Activated naive CD8-positive, alpha-beta T cell treated with anti-CD3 and anti-CD28 coated beads, Interleukin-2, amount 10 ng/mL, durations not matched to agents 7 days and 5 days (primary cell): ENCODE measurements around the gene TEC. TPM values are rescaled to one million over a fixed set of nuclear protein-coding genes. Genes with fewer than 3 reads are reported as not detected.
A peak's percentile ranks its signal among the peaks of the same experiment; 100 is the strongest.

ENCODE experiments used
- ATAC-seq: fragments of 150-1000 bp; cut with Tn5 transposase; one replicate; pipeline ENCODE4 v1.10.0; 2021; ENCODE audit warnings: low read depth, moderate library complexity
- POLR2A ChIA-PET: fragments of 350-600 bp; sonication (Branson Sonifier 250); formaldehyde crosslinking; loops from one replicate; lab custom pipeline; 2021; ENCODE audit warnings: antibody characterized with exemption; lab: Charles Lee
- DNase-seq: peaks from one replicate; pipeline ENCODE4 v3.0.0; 2021
- H3K27ac Mint-ChIP-seq: one replicate; pipeline ENCODE4 v1.8.0; 2022; ENCODE audit warnings: mild to moderate bottlenecking, mixed read lengths
- H3K27me3 Mint-ChIP-seq: one replicate; pipeline ENCODE4 v1.8.0; 2022; ENCODE audit warnings: mild to moderate bottlenecking, moderate library complexity, mixed read lengths
- H3K36me3 Mint-ChIP-seq: one replicate; pipeline ENCODE4 v1.8.0; 2021; ENCODE audit warnings: mild to moderate bottlenecking, mixed read lengths
- H3K4me1 Mint-ChIP-seq: one replicate; pipeline ENCODE4 v1.8.0; 2021; ENCODE audit warnings: mixed read lengths
- H3K4me3 Mint-ChIP-seq: one replicate; pipeline ENCODE4 v1.8.0; 2022; ENCODE audit warnings: mild to moderate bottlenecking, moderate library complexity, mixed read lengths
- H3K9me3 Mint-ChIP-seq: one replicate; pipeline ENCODE4 v1.8.0; 2021; ENCODE audit warnings: mixed read lengths
- total RNA-seq, 2 experiments: library from RNA; stranded (reverse); gene quantifications; one replicate each; pipeline ENCODE4 v1.2.3, GENCODE V29; 2021

The TEC gene
- total RNA-seq, 2 experiments from 2014 or later: 4.2 TPM

DNA sequence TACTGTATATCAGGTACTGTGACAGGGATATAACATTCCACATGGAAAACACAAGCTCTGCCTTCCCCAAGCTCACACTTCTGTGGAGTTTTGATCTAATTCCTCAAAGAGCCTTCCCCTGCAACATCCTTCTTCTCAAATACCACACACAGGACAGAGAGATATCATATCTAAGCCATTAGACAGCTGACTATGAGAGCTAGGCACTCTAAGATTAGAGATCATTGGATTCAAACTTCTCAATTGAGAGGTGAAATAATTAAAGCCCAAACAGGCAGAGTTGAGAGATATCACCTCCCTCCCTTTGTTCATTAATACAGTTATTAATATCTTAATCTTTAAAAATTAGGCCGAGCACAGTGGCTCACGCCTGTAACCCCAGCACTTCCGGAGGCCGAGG is 25.0 kb downstream of the TEC start:
- no peak overlapping the region for H3K27ac Mint-ChIP-seq
- peaks cover 9% of the 10 kb centered on the region for H3K36me3 Mint-ChIP-seq
- ATAC-seq (no peak), DNase-seq (no peak)
- no peaks in the 10 kb centered on the region for H3K4me1 Mint-ChIP-seq
- POLR2A ChIA-PET: no interaction called here
- no peak overlapping the region for H3K4me3 Mint-ChIP-seq
- peaks cover 1% of the 10 kb centered on the region for H3K9me3 Mint-ChIP-seq
- peaks cover 2% of the 10 kb centered on the region for H3K27me3 Mint-ChIP-seq

GRCh38 chr4:48243887-48244286 is 25.8 kb downstream of the TEC start:
- Mint-ChIP-seq H3K4me3 (no peak overlapping the region), H3K4me1 (no peaks in the 10 kb centered on the region), H3K27ac (no peak overlapping the region), H3K9me3 (peaks cover 1% of the 10 kb centered on the region), H3K27me3 (peaks cover 2% of the 10 kb centered on the region), H3K36me3 (peaks cover 9% of the 10 kb centered on the region)
- ATAC-seq: no peak
- DNase-seq: no peak
- POLR2A ChIA-PET: no interaction called here

DNA sequence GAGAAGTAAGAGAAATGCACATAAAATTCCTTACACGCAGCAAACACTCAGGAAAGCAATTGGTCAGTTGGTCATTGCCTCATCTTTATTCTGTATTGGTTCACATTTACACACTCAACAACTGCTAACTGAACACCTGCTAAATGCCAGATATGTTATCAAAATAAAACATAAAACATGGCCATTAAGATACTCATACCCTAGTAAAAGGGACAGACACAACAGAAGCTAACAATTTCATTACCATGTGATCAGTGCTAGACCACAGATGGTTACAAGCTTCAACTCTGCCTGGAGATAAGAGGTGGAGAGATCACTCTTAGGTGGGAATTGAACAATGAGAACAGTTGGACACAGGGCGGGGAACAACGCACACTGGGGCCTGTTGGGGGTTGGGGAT is 26.2 kb downstream of the TEC start:
- Mint-ChIP-seq H3K27me3 (no peaks in the 10 kb centered on the region), H3K4me1 (no peaks in the 10 kb centered on the region), H3K27ac (no peak overlapping the region), H3K36me3 (peaks cover 9% of the 10 kb centered on the region), H3K9me3 (peaks cover 1% of the 10 kb centered on the region), H3K4me3 (no peak overlapping the region)
- POLR2A ChIA-PET: no interaction called here
- ATAC-seq: no peak
- no peak for DNase-seq

DNA sequence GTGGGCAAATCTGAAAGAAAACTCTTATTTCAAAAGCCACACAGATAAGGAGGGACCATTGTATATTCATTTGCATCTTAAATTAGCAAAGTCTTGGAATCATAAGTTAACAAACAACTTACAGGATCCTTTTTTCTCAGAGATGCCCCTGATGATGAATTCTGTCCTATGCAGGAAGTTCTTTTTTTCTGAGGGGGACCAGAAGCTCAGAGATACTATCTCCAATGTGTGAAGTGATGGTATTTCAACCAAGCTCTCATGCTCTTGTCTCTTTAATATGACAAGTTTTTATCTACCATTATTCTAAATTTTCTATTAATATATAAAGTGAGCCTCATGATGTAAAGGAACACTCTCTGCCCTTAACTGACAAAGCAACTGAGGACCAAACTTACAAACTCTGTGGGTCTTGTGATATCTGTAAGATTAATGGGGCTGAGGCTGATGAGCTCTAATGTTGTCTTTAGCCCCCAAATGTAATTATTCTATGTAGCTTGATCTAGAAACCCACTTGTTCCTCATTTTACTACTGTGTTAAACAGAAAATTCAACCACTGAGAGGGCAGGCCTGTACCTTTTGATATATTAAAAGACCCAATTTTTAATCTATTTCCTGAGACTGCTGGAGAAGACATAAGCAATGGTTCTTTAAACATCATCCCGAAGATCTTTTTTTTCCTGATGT is 27.0 kb downstream of the TEC start:
- H3K4me1 Mint-ChIP-seq: no peaks in the 10 kb centered on the region
- H3K27ac Mint-ChIP-seq: no peak overlapping the region
- peaks cover 1% of the 10 kb centered on the region for H3K9me3 Mint-ChIP-seq
- POLR2A ChIA-PET: no interaction called here
- DNase-seq (no peak), ATAC-seq (no peak)
- H3K27me3 Mint-ChIP-seq: no peaks in the 10 kb centered on the region
- no peak overlapping the region for H3K4me3 Mint-ChIP-seq
- H3K36me3 Mint-ChIP-seq: peaks cover 8% of the 10 kb centered on the region

GRCh38 chr4:48241731-48242130 is 27.9 kb downstream of the TEC start:
- Mint-ChIP-seq H3K36me3 (peaks cover 8% of the 10 kb centered on the region), H3K4me1 (no peaks in the 10 kb centered on the region), H3K9me3 (peaks cover 1% of the 10 kb centered on the region), H3K27me3 (no peaks in the 10 kb centered on the region), H3K4me3 (no peak overlapping the region), H3K27ac (no peak overlapping the region)
- POLR2A ChIA-PET: no interaction called here
- no peak for ATAC-seq
- no peak for DNase-seq

- Mint-ChIP-seq H3K27me3 (no peaks in the 10 kb centered on the region), H3K4me3 (no peak overlapping the region), H3K9me3 (peaks cover 3% of the 10 kb centered on the region), H3K4me1 (peaks cover 7% of the 10 kb centered on the region), H3K36me3 (peaks cover 2% of the 10 kb centered on the region), H3K27ac (no peak overlapping the region)
- no peak for ATAC-seq
- POLR2A ChIA-PET: no interaction called here
- DNase-seq: no peak
These were observed 31.5 kb downstream of the TEC start for GRCh38 chr4:48237996-48238645.

- POLR2A ChIA-PET: no interaction called here
These were observed 34.6 kb downstream of the TEC start for GRCh38 chr4:48235050-48235449.

DNA sequence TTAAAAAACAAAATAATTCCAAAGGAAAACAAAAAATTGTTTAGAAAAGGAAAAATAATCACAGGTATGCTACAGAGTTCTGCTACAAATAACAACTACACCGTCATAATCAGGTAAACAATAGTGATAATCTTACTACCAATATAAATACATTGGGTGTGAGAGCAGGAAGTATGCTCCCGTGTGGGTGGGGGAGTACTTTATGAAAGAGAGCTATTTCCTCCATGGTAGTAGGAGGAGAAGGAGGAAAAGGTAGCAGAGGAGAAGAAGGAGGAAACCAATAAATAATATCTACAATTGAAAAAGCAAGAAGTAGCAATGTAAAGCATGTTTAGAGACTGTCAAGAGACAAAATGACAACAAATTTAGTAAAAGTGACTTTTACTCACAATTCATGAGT is 35.1 kb downstream of the TEC start:
- Mint-ChIP-seq H3K36me3 (no peaks in the 10 kb centered on the region), H3K9me3 (peaks cover 3% of the 10 kb centered on the region), H3K27ac (no peak overlapping the region), H3K27me3 (no peaks in the 10 kb centered on the region), H3K4me3 (no peak overlapping the region), H3K4me1 (peaks cover 7% of the 10 kb centered on the region)
- POLR2A ChIA-PET: no interaction called here
- DNase-seq (no peak), ATAC-seq (no peak)

More at GRCh38 chr4:48235050-48235449, 34.6 kb downstream of the TEC start:
- Mint-ChIP-seq H3K9me3 (peaks cover 3% of the 10 kb centered on the region), H3K4me1 (peaks cover 7% of the 10 kb centered on the region), H3K4me3 (no peak overlapping the region), H3K27me3 (no peaks in the 10 kb centered on the region), H3K36me3 (no peaks in the 10 kb centered on the region), H3K27ac (no peak overlapping the region)
- no peak for ATAC-seq
- no peak for DNase-seq

DNA sequence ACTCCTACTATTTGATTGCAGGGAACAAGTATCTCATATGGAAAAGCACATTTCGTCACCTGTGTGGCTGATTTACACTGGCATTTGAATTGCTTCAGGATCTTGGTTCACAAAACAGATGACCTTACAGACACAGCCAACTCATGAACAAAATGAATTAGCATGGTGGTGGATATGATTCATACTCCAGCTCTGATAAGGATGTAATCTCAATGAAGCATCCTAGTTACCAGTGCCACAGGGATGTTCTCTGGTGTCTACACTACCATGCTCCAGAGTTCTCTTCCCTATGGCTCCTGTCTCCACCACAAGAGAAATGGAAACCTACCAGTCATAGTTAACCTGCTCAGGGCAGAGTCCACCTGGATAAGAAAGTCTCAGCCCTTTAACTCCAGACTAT is 40.7 kb downstream of the TEC start:
- POLR2A ChIA-PET: no interaction called here
- peaks cover 11% of the 10 kb centered on the region for H3K36me3 Mint-ChIP-seq
- ATAC-seq: no peak
- no peak overlapping the region for H3K27ac Mint-ChIP-seq
- H3K4me1 Mint-ChIP-seq: peaks cover 12% of the 10 kb centered on the region
- no peaks in the 10 kb centered on the region for H3K27me3 Mint-ChIP-seq
- H3K4me3 Mint-ChIP-seq: no peak overlapping the region
- peaks cover under 1% of the 10 kb centered on the region for H3K9me3 Mint-ChIP-seq
- DNase-seq: no peak

GRCh38 chr4:48227662-48228061 is 42.0 kb downstream of the TEC start:
- Mint-ChIP-seq H3K27me3 (no peaks in the 10 kb centered on the region), H3K4me1 (peaks cover 11% of the 10 kb centered on the region), H3K27ac (no peak overlapping the region), H3K4me3 (no peak overlapping the region), H3K9me3 (no peaks in the 10 kb centered on the region), H3K36me3 (peaks cover 11% of the 10 kb centered on the region)
- DNase-seq (no peak), ATAC-seq (peak; percentile 30)
- POLR2A ChIA-PET: no interaction called here

- no peak overlapping the region for H3K27ac Mint-ChIP-seq
- POLR2A ChIA-PET: no interaction called here
- peaks cover 20% of the 10 kb centered on the region for H3K36me3 Mint-ChIP-seq
- peaks cover 11% of the 10 kb centered on the region for H3K4me1 Mint-ChIP-seq
- DNase-seq (no peak), ATAC-seq (no peak)
- H3K27me3 Mint-ChIP-seq: no peaks in the 10 kb centered on the region
- H3K9me3 Mint-ChIP-seq: peaks cover 2% of the 10 kb centered on the region
- no peak overlapping the region for H3K4me3 Mint-ChIP-seq
These were observed 43.4 kb downstream of the TEC start for GRCh38 chr4:48226199-48226598.

DNA sequence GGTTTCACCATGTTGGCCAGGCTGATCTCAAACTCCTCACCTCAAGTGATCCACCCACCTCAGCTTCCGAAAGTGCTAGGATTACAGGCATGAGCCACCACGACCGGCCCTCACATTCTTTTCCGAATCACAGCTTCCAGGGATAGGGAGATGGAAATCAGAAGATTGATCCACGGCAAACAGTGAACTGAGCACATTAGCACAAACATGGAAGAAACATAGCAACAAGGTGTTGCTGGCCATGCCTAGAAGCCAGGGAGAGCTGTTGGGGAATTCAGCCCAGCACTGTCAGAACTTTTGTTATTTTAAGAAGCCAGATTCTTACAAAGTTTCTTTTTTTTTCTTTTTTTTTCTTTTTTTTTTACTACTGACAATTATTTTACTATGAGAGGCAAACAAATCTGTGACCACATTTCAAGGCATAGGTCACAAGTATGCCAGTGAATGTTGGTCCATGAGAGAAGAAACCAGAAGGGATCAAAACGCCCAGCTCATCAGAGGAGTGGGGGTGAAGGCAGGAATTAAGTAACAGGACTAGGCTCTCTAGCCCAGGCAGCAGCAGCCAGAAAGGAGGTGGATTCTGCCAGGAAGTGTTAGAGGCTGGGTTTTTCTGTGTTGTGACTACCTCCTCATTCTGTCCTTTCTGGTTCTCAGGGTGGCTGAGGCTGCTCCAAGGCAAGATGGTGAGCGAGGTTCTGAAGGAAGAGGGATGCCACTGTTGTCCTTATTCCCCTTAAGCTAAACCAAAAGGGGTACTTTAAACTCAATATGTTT is 44.1 kb downstream of the TEC start:
- ATAC-seq (no peak), DNase-seq (no peak)
- peaks cover 11% of the 10 kb centered on the region for H3K4me1 Mint-ChIP-seq
- no peak overlapping the region for H3K4me3 Mint-ChIP-seq
- H3K27ac Mint-ChIP-seq: no peak overlapping the region
- peaks cover 23% of the 10 kb centered on the region for H3K36me3 Mint-ChIP-seq
- POLR2A ChIA-PET: no interaction called here
- no peaks in the 10 kb centered on the region for H3K27me3 Mint-ChIP-seq
- peaks cover 2% of the 10 kb centered on the region for H3K9me3 Mint-ChIP-seq

- H3K27ac Mint-ChIP-seq: no peak overlapping the region
- H3K9me3 Mint-ChIP-seq: peaks cover 2% of the 10 kb centered on the region
- POLR2A ChIA-PET: no interaction called here
- ATAC-seq (no peak), DNase-seq (no peak)
- no peak overlapping the region for H3K4me3 Mint-ChIP-seq
- no peaks in the 10 kb centered on the region for H3K27me3 Mint-ChIP-seq
- peaks cover 28% of the 10 kb centered on the region for H3K36me3 Mint-ChIP-seq
- H3K4me1 Mint-ChIP-seq: peaks cover 11% of the 10 kb centered on the region
These were observed 45.0 kb downstream of the TEC start for GRCh38 chr4:48224606-48225005.
